Ectodermal cell (in vitro differentiated cells): ENCODE results near the gene PYGB.

Experiments
- H3K27ac ChIP-seq: 2 replicates; pipeline ENCODE4 v1.7.0; 2013; ENCODE audit warnings: mild to moderate bottlenecking, low read depth, low read length; ENCODE audit not compliant: insufficient read depth, poor library complexity, severe bottlenecking
- H3K27me3 ChIP-seq: 2 replicates; pipeline ENCODE4 v1.7.0; 2013; ENCODE audit warnings: mild to moderate bottlenecking, low read length; ENCODE audit not compliant: insufficient read depth, control insufficient read depth, poor library complexity, severe bottlenecking
- H3K36me3 ChIP-seq: one replicate; pipeline ENCODE4 v1.7.0; 2013; ENCODE audit warnings: low read length; ENCODE audit not compliant: control insufficient read depth, insufficient read depth
- H3K4me1 ChIP-seq: one replicate; pipeline ENCODE4 v1.7.0; 2013; ENCODE audit warnings: low read length; ENCODE audit not compliant: control insufficient read depth, insufficient read depth
- H3K4me3 ChIP-seq: 2 replicates; pipeline ENCODE4 v1.7.0; 2013; ENCODE audit warnings: low read depth, low read length, control low read depth; ENCODE audit not compliant: insufficient read depth
- H3K9me3 ChIP-seq: 2 replicates; pipeline ENCODE4 v1.7.0; 2013; ENCODE audit warnings: mild to moderate bottlenecking, low read length, moderate library complexity; ENCODE audit not compliant: control insufficient read depth
- WGBS, 2 experiments: methylation state at CpG; one replicate each; pipeline ENCODE4 v1.1.7; 2013; ENCODE audit warnings: missing lambda C conversion rate in 2 of 2; 5-methylcytosine and 5-hydroxymethylcytosine counted together

The PYGB gene

DNA sequence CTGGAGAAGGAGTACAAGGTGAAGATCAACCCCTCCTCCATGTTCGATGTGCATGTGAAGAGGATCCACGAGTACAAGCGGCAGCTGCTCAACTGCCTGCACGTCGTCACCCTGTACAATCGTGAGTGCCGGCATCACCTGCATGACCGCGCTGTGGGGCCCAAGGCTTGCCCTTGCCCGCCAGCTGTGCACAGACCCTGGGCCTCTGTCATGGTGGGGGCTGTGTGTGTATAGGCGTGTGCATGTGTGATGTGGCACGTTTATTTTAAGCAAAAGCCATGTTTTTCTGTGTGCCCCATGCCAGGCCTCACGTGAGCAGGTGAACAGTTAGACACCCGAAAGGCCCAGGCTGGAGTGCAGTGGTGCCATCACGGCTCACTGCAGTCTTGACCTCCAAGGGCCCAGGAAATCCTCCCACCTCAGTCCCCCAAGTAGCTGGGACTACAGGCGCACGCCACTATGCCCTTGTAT is 36.3 kb downstream of the PYGB start:
- Histone ChIP-seq H3K4me1 (no peaks in the 10 kb centered on the region), H3K4me3 (no peak overlapping the region), H3K36me3 (peaks cover 52% of the 10 kb centered on the region), H3K27ac (no peak overlapping the region), H3K27me3 (no peaks in the 10 kb centered on the region), H3K9me3 (no peaks in the 10 kb centered on the region)
- WGBS, 2 experiments, result 96 to 97% methylated on average over 17 of the region's 17 CpGs

DNA sequence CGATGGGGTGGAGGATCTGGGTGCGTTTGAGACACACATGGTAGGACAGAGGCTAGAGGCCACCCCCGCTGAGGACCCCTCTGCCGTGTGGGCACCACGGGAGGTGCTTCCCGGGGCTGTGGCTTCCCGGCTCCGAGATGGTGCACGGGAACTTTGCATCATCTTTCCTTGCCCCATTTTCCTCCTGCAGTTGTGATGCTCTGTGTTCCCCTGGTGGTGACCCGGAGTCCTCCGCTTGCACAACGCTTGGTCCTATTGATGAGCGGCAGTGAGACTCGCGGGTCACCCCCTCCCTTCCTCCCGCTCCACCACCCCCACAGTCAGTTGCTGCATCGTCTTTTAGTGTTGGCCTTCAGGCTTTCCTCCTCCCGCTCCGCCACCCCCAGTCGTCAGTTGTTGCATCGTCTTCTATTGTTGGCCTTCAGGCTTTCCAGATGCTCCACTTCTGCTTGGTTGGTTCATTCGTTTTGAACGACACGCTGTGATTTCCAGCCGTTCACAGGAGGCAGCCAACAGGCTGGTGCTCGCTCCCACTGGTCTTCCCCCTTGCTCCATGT is 37.3 kb downstream of the PYGB start:
- Histone ChIP-seq H3K27me3 (no peaks in the 10 kb centered on the region), H3K27ac (no peak overlapping the region), H3K36me3 (peaks cover 47% of the 10 kb centered on the region), H3K9me3 (no peaks in the 10 kb centered on the region), H3K4me1 (no peaks in the 10 kb centered on the region), H3K4me3 (no peak overlapping the region)
- 87 to 89% methylated on average over 26 of the region's 26 CpGs for WGBS, 2 experiments

DNA sequence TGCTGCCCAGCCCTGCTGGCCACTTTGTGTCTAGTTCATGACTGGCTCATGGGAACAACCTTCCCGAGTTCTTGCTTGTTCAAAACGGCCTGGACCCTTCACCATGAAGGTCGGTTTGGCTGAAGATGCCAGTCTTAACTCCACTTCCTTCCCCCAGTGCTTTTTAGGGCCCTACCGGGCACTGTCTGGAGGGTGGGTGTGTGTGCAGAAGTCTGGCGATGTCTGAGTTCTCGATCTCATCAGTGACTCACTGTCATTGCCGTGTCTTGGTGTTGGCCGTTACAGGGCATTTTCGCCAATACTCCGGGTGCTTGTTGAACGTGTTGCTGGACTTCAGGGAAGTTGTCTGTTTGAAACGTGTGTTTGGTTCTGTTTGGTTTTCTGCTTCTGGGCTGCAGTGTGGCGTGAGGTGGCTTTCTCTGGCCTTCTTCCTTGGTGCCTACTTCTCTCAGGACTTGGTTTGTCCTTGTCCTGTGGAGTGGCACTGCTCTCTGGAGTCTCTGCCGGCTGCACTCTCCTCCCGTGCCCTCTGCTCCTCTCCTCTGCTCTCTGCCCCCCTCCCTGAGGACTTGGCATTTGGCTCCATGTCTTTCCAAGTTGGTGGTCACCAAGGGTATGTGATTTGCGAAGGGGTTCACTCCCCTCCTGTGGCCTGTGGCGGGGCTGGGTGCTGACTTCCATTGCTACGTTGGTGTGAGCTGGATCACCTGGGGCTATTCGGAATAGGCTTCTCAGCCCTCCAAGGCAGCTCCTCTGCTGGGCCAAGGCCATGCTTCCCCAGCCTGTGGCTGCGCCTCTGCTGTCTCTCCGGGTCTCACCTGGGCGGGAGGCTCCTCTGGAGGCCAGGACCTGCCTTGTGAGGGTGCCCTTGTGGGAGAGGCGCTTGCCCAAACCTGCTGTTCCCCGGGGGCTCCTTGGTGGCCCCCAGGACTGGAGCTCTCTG is 38.2 kb downstream of the PYGB start:
- Histone ChIP-seq H3K36me3 (peaks cover 47% of the 10 kb centered on the region), H3K27ac (no peak overlapping the region), H3K27me3 (no peaks in the 10 kb centered on the region), H3K4me3 (no peak overlapping the region), H3K9me3 (no peaks in the 10 kb centered on the region), H3K4me1 (no peaks in the 10 kb centered on the region)
- WGBS, 2 experiments, result 93% methylated on average over 24 of the region's 24 CpGs

DNA sequence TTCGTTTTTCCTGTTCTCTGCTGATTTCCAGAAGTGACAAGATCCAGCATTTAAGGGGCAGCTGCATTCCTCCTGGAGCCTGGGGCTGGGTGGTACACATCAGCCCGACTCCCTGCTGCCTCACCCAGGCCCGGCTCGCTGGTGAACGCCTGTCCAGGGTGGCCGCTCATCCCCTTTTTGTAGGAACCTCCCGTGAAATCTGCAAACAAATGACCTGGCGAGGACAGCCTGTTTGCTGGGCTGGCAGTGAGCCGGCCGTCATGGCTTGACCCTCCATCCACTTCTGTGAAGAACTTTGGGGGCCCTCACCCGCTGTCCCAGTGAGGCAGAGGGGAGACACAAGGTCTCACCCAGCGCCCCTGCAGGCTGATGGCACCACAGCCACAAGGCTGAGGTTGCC is 39.0 kb downstream of the PYGB start:
- peaks cover 44% of the 10 kb centered on the region for H3K36me3 ChIP-seq

DNA sequence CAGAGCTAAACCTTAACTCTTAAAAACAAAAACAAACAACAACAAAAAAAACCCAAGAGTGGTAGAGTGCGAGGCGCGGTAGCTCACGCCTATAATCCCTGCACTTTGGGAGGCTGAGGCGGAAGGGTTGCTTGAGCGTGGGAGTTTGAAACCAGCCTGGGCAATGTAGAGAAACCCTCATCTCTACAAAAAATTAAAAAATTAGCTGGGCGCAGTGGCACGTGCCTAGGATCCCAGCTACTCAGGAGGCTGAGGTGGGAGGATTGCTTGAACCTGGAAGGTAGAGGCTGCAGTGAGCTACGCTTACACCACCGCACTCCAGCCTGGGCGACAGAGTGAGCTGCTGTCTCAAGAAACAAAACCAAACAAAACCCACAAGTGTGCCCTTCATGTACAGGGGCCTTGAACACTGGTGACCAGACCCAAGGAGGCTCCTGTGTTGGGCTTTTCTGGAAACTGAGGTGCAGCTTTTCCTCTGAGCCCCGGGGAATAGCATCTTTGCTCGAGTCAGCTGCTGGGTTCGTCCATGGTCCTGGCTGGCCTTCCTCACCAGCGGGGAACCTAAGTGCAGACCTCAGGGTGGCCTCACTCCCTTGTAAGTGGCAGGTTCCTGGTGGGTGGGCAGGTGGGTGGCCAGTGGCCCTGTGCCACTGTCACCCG is 39.9 kb downstream of the PYGB start:
- Histone ChIP-seq H3K4me1 (no peaks in the 10 kb centered on the region), H3K4me3 (no peak overlapping the region), H3K9me3 (no peaks in the 10 kb centered on the region), H3K27ac (no peak overlapping the region), H3K27me3 (no peaks in the 10 kb centered on the region), H3K36me3 (peaks cover 44% of the 10 kb centered on the region)
- 91 to 95% methylated on average over 16 of the region's 16 CpGs for WGBS, 2 experiments

More for the DNA sequence above, 39.0 kb downstream of the PYGB start:
- no peak overlapping the region for H3K4me3 ChIP-seq
- no peaks in the 10 kb centered on the region for H3K9me3 ChIP-seq
- no peaks in the 10 kb centered on the region for H3K27me3 ChIP-seq
- no peak overlapping the region for H3K27ac ChIP-seq
- no peaks in the 10 kb centered on the region for H3K4me1 ChIP-seq
- WGBS, 2 experiments, result 93% methylated on average over 12 of the region's 12 CpGs

DNA sequence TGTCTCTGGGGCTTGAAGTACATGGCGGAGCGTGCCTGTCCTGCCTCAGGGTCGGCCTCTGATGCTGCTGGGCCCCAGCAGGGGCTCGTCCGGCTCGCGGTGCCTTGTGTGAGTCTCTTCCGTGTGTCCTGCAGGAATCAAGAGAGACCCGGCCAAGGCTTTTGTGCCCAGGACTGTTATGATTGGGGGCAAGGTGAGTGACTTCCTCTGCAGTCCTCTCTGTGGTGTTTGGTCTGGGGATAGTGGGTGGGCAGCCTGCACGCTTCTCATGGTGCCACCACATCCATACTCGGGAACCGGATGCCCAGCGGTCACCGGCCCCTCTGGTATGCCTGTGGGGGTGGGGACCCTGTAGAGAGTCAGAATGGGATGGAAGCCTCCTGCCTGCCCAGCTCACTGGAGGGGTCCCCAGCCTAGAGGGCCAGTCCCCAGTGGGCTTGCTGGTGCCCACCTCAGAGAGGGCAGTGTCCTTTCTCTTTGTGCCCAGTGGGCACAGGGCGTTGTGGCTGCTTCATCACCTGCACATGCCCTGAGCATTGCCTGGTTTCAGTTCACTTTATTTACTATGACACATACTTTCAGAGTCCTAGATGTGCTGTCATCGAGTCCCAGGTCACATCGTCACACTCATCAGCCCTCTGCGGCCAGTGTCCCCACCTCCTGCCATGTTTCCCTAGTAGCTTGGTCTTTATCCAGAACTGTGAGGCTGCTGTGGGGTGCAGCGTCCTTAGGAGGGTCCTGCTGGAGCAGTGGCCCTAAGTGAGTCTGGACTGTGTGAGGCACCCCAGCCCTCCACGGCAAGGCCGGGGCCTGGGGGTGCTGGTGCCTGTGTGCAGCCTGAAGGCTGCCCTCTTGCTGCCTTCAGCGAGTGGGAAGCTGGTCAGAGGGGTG is 40.7 kb downstream of the PYGB start:
- WGBS, 2 experiments, result 96% methylated on average over 22 of the region's 22 CpGs
- H3K27ac ChIP-seq, result no peak overlapping the region
- H3K27me3 ChIP-seq, result no peaks in the 10 kb centered on the region
- no peaks in the 10 kb centered on the region for H3K4me1 ChIP-seq
- peaks cover 44% of the 10 kb centered on the region for H3K36me3 ChIP-seq
- no peaks in the 10 kb centered on the region for H3K9me3 ChIP-seq
- H3K4me3 ChIP-seq, result no peak overlapping the region

DNA sequence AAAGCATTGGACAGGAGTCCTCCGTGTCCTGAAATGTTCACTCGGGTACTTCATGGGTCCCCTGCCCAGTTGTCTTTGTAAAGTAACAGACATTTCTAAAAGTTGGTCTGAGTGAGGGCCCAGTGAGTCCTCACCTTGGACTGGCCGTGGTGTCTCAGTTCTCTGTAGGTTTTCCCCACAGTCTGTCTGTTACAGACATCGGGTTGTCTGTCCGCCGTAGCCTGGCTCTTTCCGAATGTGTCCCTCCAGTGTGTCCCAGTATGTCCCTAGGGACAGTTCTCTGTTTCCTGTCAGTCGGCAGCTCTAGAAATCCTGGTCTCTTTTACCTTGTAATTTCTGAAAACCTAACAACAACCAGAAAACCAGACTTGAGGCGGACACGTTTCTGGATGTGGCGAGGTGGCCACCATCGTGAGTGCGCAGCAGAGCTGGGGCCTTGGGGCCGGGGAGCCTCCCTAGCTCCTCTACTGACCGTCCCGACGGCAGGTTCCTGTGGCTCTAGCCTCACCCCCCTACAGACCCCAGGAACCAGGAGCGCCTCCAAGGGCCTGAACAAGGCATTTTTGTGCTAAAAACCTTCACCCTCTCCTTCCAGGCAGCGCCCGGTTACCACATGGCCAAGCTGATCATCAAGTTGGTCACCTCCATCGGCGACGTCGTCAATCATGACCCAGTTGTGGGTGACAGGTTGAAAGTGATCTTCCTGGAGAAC is 42.2 kb downstream of the PYGB start:
- Histone ChIP-seq H3K4me1 (no peaks in the 10 kb centered on the region), H3K27ac (no peak overlapping the region), H3K9me3 (no peaks in the 10 kb centered on the region), H3K27me3 (no peaks in the 10 kb centered on the region), H3K4me3 (no peak overlapping the region), H3K36me3 (peaks cover 34% of the 10 kb centered on the region)
- WGBS, 2 experiments, result 92 to 94% methylated on average over 24 of the region's 24 CpGs

DNA sequence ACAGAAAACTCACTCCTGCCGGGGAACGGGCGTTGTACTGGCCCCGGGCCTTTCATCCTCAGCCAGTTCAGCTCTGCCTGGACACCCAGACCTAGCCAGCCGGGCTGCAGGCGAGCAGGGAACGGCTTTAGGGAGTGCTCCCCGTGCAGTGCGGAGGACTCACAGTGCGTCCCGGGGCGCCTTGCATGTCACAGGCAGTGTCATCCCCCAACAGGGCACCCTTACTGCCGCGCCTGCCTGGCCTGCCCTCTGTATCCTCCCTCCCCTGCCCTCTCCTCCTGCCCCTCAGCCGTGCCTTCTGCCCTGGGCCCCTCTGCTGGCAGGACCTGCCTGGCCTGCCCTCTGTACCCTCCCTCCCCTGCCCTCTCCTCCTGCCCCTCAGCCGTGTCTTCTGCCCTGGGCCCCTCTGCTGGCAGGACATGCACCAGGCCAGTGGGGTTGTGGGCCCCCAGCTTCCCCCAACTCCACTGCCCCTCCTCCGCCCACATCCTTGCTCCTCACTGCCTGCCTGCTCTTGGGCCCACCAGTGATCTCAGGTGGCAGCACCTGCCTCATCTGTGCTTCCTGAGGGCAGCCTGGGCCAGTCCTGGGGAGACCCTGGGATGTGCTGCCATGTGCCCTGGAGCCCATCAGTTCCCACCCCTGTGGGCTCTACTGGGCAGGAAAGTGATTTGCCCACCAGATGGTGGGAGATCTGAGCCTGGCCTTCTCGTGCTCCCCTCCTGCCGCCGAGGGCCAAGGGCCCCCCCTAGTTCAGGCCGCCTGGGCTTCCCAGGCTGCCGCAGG is 43.0 kb downstream of the PYGB start:
- H3K9me3 ChIP-seq, result no peaks in the 10 kb centered on the region
- H3K27ac ChIP-seq, result no peak overlapping the region
- H3K27me3 ChIP-seq, result no peaks in the 10 kb centered on the region
- no peaks in the 10 kb centered on the region for H3K4me1 ChIP-seq
- H3K4me3 ChIP-seq, result no peak overlapping the region
- H3K36me3 ChIP-seq, result peaks cover 28% of the 10 kb centered on the region
- 93 to 94% methylated on average over 22 of the region's 22 CpGs for WGBS, 2 experiments
